Naive thymus-derived CD4-positive, alpha-beta T cell (primary cell): Measurements from ENCODE around the gene RORB. TPM values are rescaled to one million over a fixed set of nuclear protein-coding genes. Genes with fewer than 3 reads are reported as not detected.
A peak's percentile ranks its signal among the peaks of the same experiment; 100 is the strongest.

Experiments
- ATAC-seq: fragments of 150-1000 bp; cut with Tn5 transposase; 2 replicates; pipeline ENCODE4 v1.10.0; 2021; ENCODE audit warnings: mild to moderate bottlenecking, moderate library complexity
- CTCF ChIA-PET: fragments of 350-600 bp; sonication (Branson Sonifier 250); formaldehyde crosslinking; loops from one replicate; lab custom pipeline; 2021; ENCODE audit warnings: antibody characterized with exemption; lab: Charles Lee
- POLR2A ChIA-PET: fragments of 350-600 bp; sonication (Branson Sonifier 250); formaldehyde crosslinking; loops from one replicate; lab custom pipeline; 2021; ENCODE audit warnings: antibody characterized with exemption, inconsistent platforms; lab: Charles Lee
- DNase-seq, 9 donors: peaks; one replicate each; pipeline versions ENCODE4 v3.0.0 to v3.0.0-alpha.2; 2020 to 2022; ENCODE audit warnings: mixed read lengths in 1 of 9
- H3K27ac ChIP-seq: one replicate; pipeline ENCODE4 v1.7.0; 2013; ENCODE audit warnings: mild to moderate bottlenecking, low read depth, low read length, moderate library complexity
- H3K27me3 ChIP-seq, 2 donors: one replicate each; pipeline ENCODE4 v1.7.0; 2013; ENCODE audit warnings: low read length in 2 of 2, mild to moderate bottlenecking in 2 of 2, moderate library complexity in 2 of 2; ENCODE audit not compliant: control insufficient read depth in 2 of 2, insufficient read depth in 2 of 2
- H3K36me3 ChIP-seq, 3 experiments: 1 replicate in 2 of 3; 2 replicates in 1 of 3; pipeline ENCODE4 v1.7.0; 2013; ENCODE audit warnings: low read length in 3 of 3, mild to moderate bottlenecking in 3 of 3, moderate library complexity in 1 of 3; ENCODE audit not compliant: insufficient read depth in 3 of 3, control insufficient read depth in 2 of 3
- H3K4me1 ChIP-seq, 2 donors: one replicate each; pipeline ENCODE4 v1.7.0; 2013; ENCODE audit warnings: low read length in 2 of 2, mild to moderate bottlenecking in 2 of 2, moderate library complexity in 1 of 2; ENCODE audit not compliant: control insufficient read depth in 2 of 2, insufficient read depth in 2 of 2
- H3K4me3 ChIP-seq: 2 replicates; pipeline ENCODE4 v1.7.0; 2013; ENCODE audit warnings: mild to moderate bottlenecking, low read length
- H3K9me3 ChIP-seq, 3 experiments: 1 replicate in 2 of 3; 2 replicates in 1 of 3; pipeline ENCODE4 v1.7.0; 2013; ENCODE audit warnings: low read length in 3 of 3; ENCODE audit not compliant: control insufficient read depth in 2 of 3
- H3K27ac Mint-ChIP-seq, 9 donors: one replicate each; pipeline ENCODE4 v1.8.0; 2020 to 2022; ENCODE audit warnings: mixed read lengths in 9 of 9, mild to moderate bottlenecking in 8 of 9, moderate library complexity in 5 of 9, inconsistent platforms in 2 of 9
- H3K27me3 Mint-ChIP-seq, 5 donors: one replicate each; pipeline ENCODE4 v1.8.0; 2021 to 2022; ENCODE audit warnings: mixed read lengths in 5 of 5, mild to moderate bottlenecking in 1 of 5
- H3K36me3 Mint-ChIP-seq, 5 donors: one replicate each; pipeline ENCODE4 v1.8.0; 2020 to 2022; ENCODE audit warnings: mixed read lengths in 5 of 5, mild to moderate bottlenecking in 3 of 5, inconsistent platforms in 1 of 5
- H3K4me1 Mint-ChIP-seq, 7 donors: one replicate each; pipeline ENCODE4 v1.8.0; 2020 to 2022; ENCODE audit warnings: mixed read lengths in 7 of 7, mild to moderate bottlenecking in 3 of 7, inconsistent platforms in 1 of 7
- H3K4me3 Mint-ChIP-seq, 10 donors: one replicate each; pipeline ENCODE4 v1.8.0; 2020 to 2022; ENCODE audit warnings: mild to moderate bottlenecking in 10 of 10, mixed read lengths in 10 of 10, moderate library complexity in 6 of 10, inconsistent platforms in 2 of 10
- H3K9me3 Mint-ChIP-seq, 11 donors: one replicate each; pipeline ENCODE4 v1.8.0; 2020 to 2022; ENCODE audit warnings: mixed read lengths in 11 of 11, mild to moderate bottlenecking in 4 of 11, inconsistent platforms in 1 of 11, moderate library complexity in 1 of 11
- intact Hi-C, 2 donors: fragments of 100-400 bp; cut with micrococcal nuclease; formaldehyde crosslinking; loops; one replicate each; pipeline ENCODE4 v1.15.1; 2023
- polyA plus RNA-seq, 2 donors: library from polyadenylated mRNA; unstranded; fragments of 300-500 nt; fragmentation: Illumina TruSeq; gene quantifications; one replicate each; pipeline ENCODE4 v1.2.3, GENCODE V29; 2021
- total RNA-seq, 6 experiments: library from RNA in 5 of 6; stranded (reverse) in 5 of 6; gene quantifications; 1 replicate in 5 of 6; 2 replicates in 1 of 6; pipeline ENCODE4 v1.2.3 and lab custom pipeline; 2021 to 2026

Gene RORB
- total and polyA plus RNA-seq, 7 experiments from 2014 or later: 0.12 TPM; not detected in 6

DNA sequence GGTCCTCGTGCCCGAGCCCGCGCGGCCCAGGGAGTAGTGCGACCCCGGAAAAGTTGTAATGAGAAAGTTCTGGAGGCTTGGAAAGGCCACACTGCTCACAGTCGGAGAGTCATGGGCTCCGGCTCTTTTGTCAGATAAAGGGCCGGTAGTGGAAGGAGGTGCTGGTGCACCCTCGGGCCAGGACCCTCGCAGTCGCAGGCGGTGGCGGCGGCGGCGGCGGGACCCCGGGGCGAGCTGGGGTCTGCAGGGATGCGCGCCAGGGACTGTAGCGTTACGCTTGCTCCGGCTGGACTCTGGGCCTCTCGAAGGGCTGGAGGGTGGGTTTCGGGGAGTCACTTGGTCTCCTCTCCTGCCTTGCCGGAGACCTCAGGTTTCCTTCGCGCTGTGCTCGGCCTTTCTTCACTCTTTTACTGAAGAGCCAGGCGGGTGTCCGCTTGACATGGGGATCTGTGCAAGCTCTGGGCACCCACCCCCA, 1.5 kb downstream of the RORB start:
- no peak overlapping the region for H3K27ac Mint-ChIP-seq
- H3K4me1 ChIP-seq: no peaks in the 10 kb centered on the region
- CTCF ChIA-PET: no interaction called here
- H3K4me3 Mint-ChIP-seq: peak overlapping the region; percentile 61 to 92 (median 80)
- H3K27me3 Mint-ChIP-seq: peaks cover 60 to 77% (median 70%) of the 10 kb centered on the region in 5 donors
- no peak for ATAC-seq
- intact Hi-C loops: loop anchor here in 1 of 2 donors (10.0 kb wide), 3 partner anchors 174 to 646 kb away; partner anchors contain the start of gene C9orf40
- H3K27ac ChIP-seq: no peak overlapping the region
- POLR2A ChIA-PET: no interaction called here
- peaks cover 0 to 3% (median 0%) of the 10 kb centered on the region in 11 donors for H3K9me3 Mint-ChIP-seq
- H3K36me3 ChIP-seq: no peaks in the 10 kb centered on the region
- H3K9me3 ChIP-seq: no peaks in the 10 kb centered on the region
- no peak for DNase-seq
- H3K4me3 ChIP-seq: no peak overlapping the region
- peaks cover 0 to 14% of the 10 kb centered on the region in 2 donors for H3K27me3 ChIP-seq
- no peaks in the 10 kb centered on the region for H3K36me3 Mint-ChIP-seq
- peaks cover 11 to 39% (median 33%) of the 10 kb centered on the region in 7 donors for H3K4me1 Mint-ChIP-seq

DNA sequence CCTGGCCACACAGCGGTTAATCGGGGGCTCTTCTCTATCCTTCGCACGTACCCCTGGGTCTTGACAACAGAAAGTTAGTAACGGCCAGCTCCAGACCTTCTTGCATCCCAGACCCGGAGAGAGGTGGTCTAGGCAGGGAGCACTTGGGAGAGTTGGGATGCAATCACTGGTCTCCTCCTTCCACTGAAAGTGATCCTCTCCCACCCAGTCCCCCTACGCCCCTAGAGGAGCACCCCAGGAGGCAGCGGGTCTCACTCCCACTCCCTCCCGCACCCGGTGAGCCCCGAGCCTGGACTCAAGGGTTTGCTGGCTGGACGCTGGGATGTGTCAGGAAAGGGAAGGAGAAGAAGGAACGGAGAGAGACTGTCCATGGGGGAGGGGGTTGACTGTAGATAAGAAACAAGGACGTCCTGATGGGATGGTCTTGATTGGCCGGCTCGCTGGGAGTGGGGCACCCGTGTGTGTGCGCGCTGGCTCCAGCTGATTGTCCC, 2.0 kb downstream of the RORB start:
- Mint-ChIP-seq H3K4me3 (peak overlapping the region; percentile 63 to 88 (median 79)), H3K27ac (peak overlapping the region in 1 of 9 donors; percentile 5), H3K4me1 (peaks cover 11 to 39% (median 33%) of the 10 kb centered on the region in 7 donors), H3K27me3 (peaks cover 60 to 75% (median 68%) of the 10 kb centered on the region in 5 donors), H3K9me3 (peaks cover 0 to 3% (median 0%) of the 10 kb centered on the region in 11 donors), H3K36me3 (no peaks in the 10 kb centered on the region)
- ATAC-seq (no peak), DNase-seq (no peak)
- H3K9me3 ChIP-seq: no peaks in the 10 kb centered on the region
- no peak overlapping the region for H3K4me3 ChIP-seq
- ChIA-PET CTCF (no interaction called here), POLR2A (no interaction called here)
- H3K27ac ChIP-seq: no peak overlapping the region
- no peaks in the 10 kb centered on the region for H3K36me3 ChIP-seq
- H3K27me3 ChIP-seq: peaks cover 0 to 14% of the 10 kb centered on the region in 2 donors
- no peaks in the 10 kb centered on the region for H3K4me1 ChIP-seq
- intact Hi-C loops: loop anchor here in 1 of 2 donors (10.0 kb wide), 3 partner anchors 174 to 646 kb away; partner anchors contain the start of gene C9orf40

DNA sequence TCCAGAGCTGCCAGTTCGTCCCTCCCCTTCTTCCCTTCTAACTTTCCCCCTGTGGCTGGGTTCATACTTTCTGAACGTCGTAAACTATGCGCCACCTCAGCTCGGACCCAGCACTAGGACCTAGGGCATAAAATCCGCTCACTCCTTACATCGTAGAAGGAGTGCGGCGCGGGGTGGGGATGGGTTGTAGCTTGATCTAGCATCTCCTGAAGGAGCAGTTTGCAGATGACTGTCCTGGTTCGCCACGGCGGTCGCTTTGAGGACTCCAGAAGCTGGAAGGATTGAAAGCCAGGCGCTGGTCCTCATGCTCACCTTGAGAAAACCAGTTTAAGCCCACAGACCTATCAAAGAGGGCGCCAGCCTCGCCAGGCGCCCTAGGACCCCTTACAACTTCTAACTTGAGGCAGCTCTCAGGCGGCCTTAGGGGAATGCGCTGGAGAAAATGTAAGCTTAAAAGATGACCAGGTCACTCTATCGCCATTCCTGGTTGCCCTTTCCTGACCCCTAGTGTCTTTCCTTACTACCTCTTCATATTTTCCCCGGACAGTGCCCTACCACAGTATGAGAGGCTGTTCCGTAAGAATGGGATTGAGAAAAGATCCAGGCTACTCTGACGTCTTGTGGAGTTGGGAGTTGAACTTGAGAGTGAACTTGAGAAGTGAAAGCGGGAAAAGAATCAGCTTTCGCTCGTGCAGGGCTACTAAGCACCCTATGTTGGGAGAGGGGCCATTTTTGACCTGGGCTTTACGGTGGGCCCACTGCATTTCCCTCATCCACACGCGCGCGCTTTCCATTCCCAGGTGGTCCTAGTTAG, 2.8 kb downstream of the RORB start:
- POLR2A ChIA-PET: no interaction called here
- H3K4me3 Mint-ChIP-seq: peak overlapping the region; percentile 63 to 88 (median 79)
- no peak for ATAC-seq
- H3K27ac Mint-ChIP-seq: no peak overlapping the region
- DNase-seq: no peak
- Histone ChIP-seq H3K9me3 (no peaks in the 10 kb centered on the region), H3K36me3 (no peaks in the 10 kb centered on the region), H3K4me3 (no peak overlapping the region), H3K4me1 (no peaks in the 10 kb centered on the region), H3K27ac (no peak overlapping the region), H3K27me3 (peaks cover 0 to 14% of the 10 kb centered on the region in 2 donors)
- CTCF ChIA-PET: no interaction called here
- peaks cover 0 to 3% (median 0%) of the 10 kb centered on the region in 11 donors for H3K9me3 Mint-ChIP-seq
- intact Hi-C loops: loop anchor here in 1 of 2 donors (10.0 kb wide), 3 partner anchors 175 to 645 kb away; partner anchors contain the start of gene C9orf40
- peaks cover 60 to 68% (median 62%) of the 10 kb centered on the region in 5 donors for H3K27me3 Mint-ChIP-seq
- peaks cover 11 to 39% (median 33%) of the 10 kb centered on the region in 7 donors for H3K4me1 Mint-ChIP-seq
- no peaks in the 10 kb centered on the region for H3K36me3 Mint-ChIP-seq

DNA sequence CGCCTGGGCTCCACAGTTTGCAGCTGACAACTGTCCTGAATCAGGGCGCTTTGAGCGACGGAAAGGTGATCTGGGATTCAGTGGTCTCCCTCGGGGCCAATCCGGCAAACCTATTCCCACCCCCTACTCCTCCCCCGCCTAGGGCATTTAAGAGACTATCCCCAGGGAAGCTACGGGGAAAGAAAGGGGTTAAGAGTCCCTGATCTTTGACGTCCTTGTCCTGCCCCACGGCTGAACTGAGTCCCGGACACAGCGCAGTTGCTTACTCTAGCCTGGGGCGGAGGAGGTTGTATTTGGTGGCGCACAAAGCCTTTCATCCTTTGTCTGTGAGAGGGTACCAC, 3.4 kb downstream of the RORB start:
- H3K4me3 ChIP-seq: no peak overlapping the region
- peaks cover 57 to 67% (median 61%) of the 10 kb centered on the region in 5 donors for H3K27me3 Mint-ChIP-seq
- H3K36me3 Mint-ChIP-seq: no peaks in the 10 kb centered on the region
- no peak overlapping the region for H3K27ac ChIP-seq
- ChIA-PET CTCF (no interaction called here), POLR2A (no interaction called here)
- peak overlapping the region in 7 of 10 donors; percentile 4 to 88 (median 46) for H3K4me3 Mint-ChIP-seq
- peaks cover 0 to 14% of the 10 kb centered on the region in 2 donors for H3K27me3 ChIP-seq
- H3K9me3 ChIP-seq: no peaks in the 10 kb centered on the region
- intact Hi-C loops: no loop called here
- DNase-seq: no peak
- H3K4me1 ChIP-seq: no peaks in the 10 kb centered on the region
- no peak for ATAC-seq
- H3K27ac Mint-ChIP-seq: no peak overlapping the region
- peaks cover 0 to 3% (median 0%) of the 10 kb centered on the region in 11 donors for H3K9me3 Mint-ChIP-seq
- no peaks in the 10 kb centered on the region for H3K36me3 ChIP-seq
- H3K4me1 Mint-ChIP-seq: peaks cover 11 to 39% (median 33%) of the 10 kb centered on the region in 7 donors

DNA sequence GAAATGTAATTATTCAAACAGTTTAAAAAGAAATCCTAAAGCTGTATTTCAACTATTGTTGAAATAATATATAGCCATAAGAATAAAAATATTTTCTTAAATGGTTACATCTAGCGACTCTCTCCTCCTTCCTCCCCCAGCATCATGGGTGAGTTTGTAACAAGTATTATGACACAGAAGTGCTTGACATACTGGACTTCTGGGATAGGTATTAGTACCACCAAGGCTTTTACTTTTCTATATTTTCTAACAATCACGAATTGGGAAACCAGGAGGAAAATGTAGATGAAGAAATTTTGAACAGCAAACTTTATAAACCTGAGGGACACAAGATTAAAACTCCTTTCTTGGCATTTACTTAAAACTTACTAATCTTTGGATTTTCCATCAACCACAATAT, 4.4 kb downstream of the RORB start:
- no peaks in the 10 kb centered on the region for H3K9me3 ChIP-seq
- no peak overlapping the region for H3K4me3 Mint-ChIP-seq
- H3K27me3 ChIP-seq: peaks cover 0 to 14% of the 10 kb centered on the region in 2 donors
- intact Hi-C loops: no loop called here
- POLR2A ChIA-PET: no interaction called here
- H3K27ac ChIP-seq: no peak overlapping the region
- no peaks in the 10 kb centered on the region for H3K36me3 ChIP-seq
- CTCF ChIA-PET: no interaction called here
- H3K27me3 Mint-ChIP-seq: peaks cover 47 to 58% (median 51%) of the 10 kb centered on the region in 5 donors
- ATAC-seq: no peak
- no peaks in the 10 kb centered on the region for H3K4me1 ChIP-seq
- no peak overlapping the region for H3K27ac Mint-ChIP-seq
- peaks cover 0 to 3% (median 0%) of the 10 kb centered on the region in 11 donors for H3K9me3 Mint-ChIP-seq
- H3K4me1 Mint-ChIP-seq: peaks cover 11 to 36% (median 29%) of the 10 kb centered on the region in 7 donors
- no peaks in the 10 kb centered on the region for H3K36me3 Mint-ChIP-seq
- no peak for DNase-seq
- no peak overlapping the region for H3K4me3 ChIP-seq

DNA sequence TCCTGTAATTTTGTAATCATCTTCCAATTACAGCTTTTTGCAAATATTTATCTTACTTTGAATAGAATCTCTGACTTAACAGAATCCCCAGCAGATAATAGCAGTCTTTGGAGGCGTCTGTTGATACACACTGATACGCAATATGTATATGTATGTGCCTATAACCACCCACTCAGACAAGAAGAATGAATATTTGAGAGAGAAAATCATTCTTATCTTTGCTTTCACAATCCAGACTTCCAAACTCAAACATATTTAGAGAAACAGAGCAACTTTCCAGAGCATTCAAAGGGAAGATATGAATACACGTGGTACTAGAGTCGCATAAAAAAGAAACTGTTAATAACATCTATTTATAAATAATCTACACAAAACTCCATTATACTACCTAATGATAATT, 6.1 kb downstream of the RORB start:
- peaks cover 31 to 43% (median 35%) of the 10 kb centered on the region in 5 donors for H3K27me3 Mint-ChIP-seq
- no peaks in the 10 kb centered on the region for H3K9me3 ChIP-seq
- H3K27me3 ChIP-seq: peaks cover 0 to 6% of the 10 kb centered on the region in 2 donors
- DNase-seq (no peak), ATAC-seq (no peak)
- ChIA-PET CTCF (interaction anchor here (0.6 kb wide), 1 partner anchor 60 kb away, joined by 3 read pairs; no protein-coding TSS in a partner anchor), POLR2A (no interaction called here)
- H3K27ac Mint-ChIP-seq: no peak overlapping the region
- H3K27ac ChIP-seq: no peak overlapping the region
- intact Hi-C loops: no loop called here
- H3K36me3 ChIP-seq: no peaks in the 10 kb centered on the region
- no peak overlapping the region for H3K4me3 Mint-ChIP-seq
- H3K4me1 ChIP-seq: no peaks in the 10 kb centered on the region
- peaks cover 0 to 24% (median 16%) of the 10 kb centered on the region in 7 donors for H3K4me1 Mint-ChIP-seq
- no peaks in the 10 kb centered on the region for H3K36me3 Mint-ChIP-seq
- peaks cover 0 to 3% (median 0%) of the 10 kb centered on the region in 11 donors for H3K9me3 Mint-ChIP-seq
- no peak overlapping the region for H3K4me3 ChIP-seq
